PFSK-1 (cell line): Measurements from ENCODE around the gene EMC8.

Experiments
- FOXP2 ChIP-seq: optimal IDR thresholded peaks from 2 replicates; pipeline ENCODE3; 2011; ENCODE audit warnings: borderline replicate concordance, control low read depth, inconsistent platforms; ENCODE audit not compliant: insufficient read depth; ENCODE audit errors: extremely low read length, extremely low read depth
- POLR2AphosphoS5 ChIP-seq: IDR thresholded peaks from 2 replicates; pipeline ENCODE4 v1.6.1; 2012; ENCODE audit warnings: low read depth, mild to moderate bottlenecking, control low read depth, low read length, moderate library complexity
- REST ChIP-seq, 2 experiments: IDR thresholded peaks; 2 replicates each; pipeline versions ENCODE4 v1.6.1 to v1.8.0; 2011 to 2012; ENCODE audit warnings: low read depth in 2 of 2, low read length in 2 of 2, control low read depth in 1 of 2, inconsistent platforms in 1 of 2, mild to moderate bottlenecking in 1 of 2, moderate library complexity in 1 of 2; ENCODE audit not compliant: insufficient read depth in 1 of 2
- SIN3A ChIP-seq: IDR thresholded peaks from 2 replicates; pipeline ENCODE4 v1.6.1; 2012; ENCODE audit warnings: mild to moderate bottlenecking, low read length, moderate library complexity, borderline replicate concordance; ENCODE audit not compliant: insufficient read depth
- TAF1 ChIP-seq: IDR thresholded peaks from 2 replicates; pipeline ENCODE4 v1.6.1; 2012; ENCODE audit warnings: low read length, control low read depth, borderline replicate concordance; ENCODE audit not compliant: insufficient read depth

EMC8 gene

GRCh38 chr16:85785927-85786326 is 13.4 kb downstream of the EMC8 start:
- no peak for TF ChIP-seq REST (IDR thresholded peaks at IDR 0.05; ENCODE audit: insufficient read depth in 1 of 2, low read depth in 2 of 2, low read length in 2 of 2)
- TF ChIP-seq TAF1 = no peak
- no peak for TF ChIP-seq POLR2AphosphoS5
- TF ChIP-seq SIN3A = no peak
- TF ChIP-seq FOXP2 = no peak

GRCh38 chr16:85784813-85785212 is 14.5 kb downstream of the EMC8 start:
- TF ChIP-seq FOXP2 (no peak), POLR2AphosphoS5 (no peak), REST (IDR thresholded peaks at IDR 0.05; ENCODE audit: insufficient read depth in 1 of 2, low read depth in 2 of 2, low read length in 2 of 2) (no peak), SIN3A (no peak), TAF1 (no peak)

- TF ChIP-seq TAF1 = no peak
- TF ChIP-seq POLR2AphosphoS5 = no peak
- no peak for TF ChIP-seq REST (IDR thresholded peaks at IDR 0.05; ENCODE audit: insufficient read depth in 1 of 2, low read depth in 2 of 2, low read length in 2 of 2)
- no peak for TF ChIP-seq FOXP2
- no peak for TF ChIP-seq SIN3A
Measured at GRCh38 chr16:85783441-85783840, 15.9 kb downstream of the EMC8 start.

- no peak for TF ChIP-seq REST (IDR thresholded peaks at IDR 0.05; ENCODE audit: insufficient read depth in 1 of 2, low read depth in 2 of 2, low read length in 2 of 2)
- TF ChIP-seq SIN3A = no peak
- TF ChIP-seq TAF1 = no peak
- no peak for TF ChIP-seq POLR2AphosphoS5
- TF ChIP-seq FOXP2 = no peak
Measured at GRCh38 chr16:85782451-85782850, 16.9 kb downstream of the EMC8 start.
